Erythroblast (primary cell): ENCODE data around the gene LRP1B.
"Not testable (repeated sequence)": the region's sequence is repeated elsewhere in the genome, so short reads cannot be mapped to it uniquely, and the experiment has no call there.

ENCODE experiments used
- DNase-seq, 2 experiments: peaks; one replicate each; lab custom pipeline; 2025; lab: John Stamatoyannopoulos, UW
- GATA1 ChIP-seq: IDR thresholded peaks from 2 replicates; pipeline ENCODE4 v1.6.1; 2011; ENCODE audit warnings: low read depth, mild to moderate bottlenecking, control low read depth, low read length, moderate library complexity
- POLR2A ChIP-seq: IDR thresholded peaks from 2 replicates; pipeline ENCODE4 v1.6.1; 2011; ENCODE audit warnings: mild to moderate bottlenecking, low read length

LRP1B gene

DNA sequence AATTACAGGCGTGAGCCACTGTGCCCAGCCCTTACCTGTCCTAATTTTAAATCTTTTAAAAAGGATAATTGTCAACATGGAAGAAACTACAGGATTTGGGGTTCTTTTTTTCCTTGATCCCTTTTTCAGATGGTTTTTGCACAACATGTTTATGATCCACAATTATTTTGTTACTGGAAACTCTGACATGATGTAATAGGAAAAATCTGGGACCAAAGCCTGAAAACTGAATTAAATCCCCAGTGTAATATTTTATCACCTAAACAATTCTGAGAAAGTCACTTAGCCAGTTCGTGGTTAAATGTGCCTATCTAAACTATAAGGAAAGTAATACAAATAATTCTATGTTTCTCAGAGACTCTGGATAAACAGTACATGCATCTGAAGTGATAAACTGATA, 1649.7 kb downstream of the LRP1B start:
- no peak for DNase-seq
- no peak for TF ChIP-seq POLR2A
- no peak for TF ChIP-seq GATA1

DNA sequence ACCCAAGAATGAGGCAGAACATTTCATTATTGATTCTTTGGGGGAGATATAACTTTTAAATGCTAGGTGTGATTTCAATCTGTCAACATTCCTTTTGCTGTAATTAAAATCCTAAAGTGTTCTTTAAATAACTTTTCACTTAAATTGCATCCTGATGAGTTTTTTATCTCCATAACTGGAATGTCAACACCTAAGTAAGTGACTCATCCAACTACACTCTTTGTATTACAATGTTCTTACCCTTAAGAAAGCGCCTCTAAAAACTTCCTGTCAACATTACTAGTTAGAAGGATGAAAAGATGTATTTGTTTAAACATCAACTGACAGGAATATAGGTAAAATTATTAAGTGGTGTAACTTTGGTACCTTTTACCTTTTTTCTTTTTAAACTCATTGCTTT, 1657.0 kb downstream of the LRP1B start:
- TF ChIP-seq POLR2A (no peak), GATA1 (no peak)

DNA sequence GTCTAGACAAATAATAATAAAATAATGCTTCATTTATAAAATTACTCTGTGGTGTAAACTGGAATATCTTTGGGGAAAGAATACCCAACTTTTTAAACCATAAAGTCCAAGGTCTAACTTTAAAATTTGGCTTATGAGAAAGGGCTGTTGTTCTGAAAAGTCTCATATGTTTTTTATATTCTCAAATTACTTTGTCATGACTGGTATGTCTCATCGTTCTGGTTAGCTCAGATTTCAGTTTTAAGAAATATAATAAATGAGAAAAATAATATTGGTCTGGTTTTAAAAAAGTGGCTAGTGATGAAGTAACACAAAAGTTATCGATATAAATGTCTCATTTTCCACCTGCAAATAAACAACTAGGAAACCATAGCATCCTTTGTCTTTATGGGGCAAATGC, 1658.1 kb downstream of the LRP1B start:
- TF ChIP-seq GATA1 (no peak), POLR2A (no peak)
- DNase-seq = no peak

More for the DNA sequence above, 1657.0 kb downstream of the LRP1B start:
- no peak for DNase-seq

DNA sequence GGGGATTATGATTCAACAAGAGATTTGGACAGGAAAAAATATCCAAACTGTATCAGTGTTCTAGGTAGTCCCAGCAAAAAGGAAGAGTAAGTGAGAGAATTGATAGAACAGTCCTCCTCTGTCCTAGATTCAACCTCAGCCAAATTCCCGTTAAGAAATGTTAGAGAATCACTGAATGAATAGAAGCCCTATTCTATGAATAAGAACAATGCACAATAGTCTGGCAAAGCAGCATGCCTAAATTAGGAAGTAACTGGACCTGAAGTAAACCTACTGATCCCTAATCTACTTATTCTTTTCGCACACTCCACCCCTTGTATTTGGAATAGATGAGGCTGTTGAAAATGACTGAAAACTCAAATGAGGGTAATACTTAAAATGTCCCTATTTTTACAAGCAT, 1665.5 kb downstream of the LRP1B start:
- DNase-seq = no peak
- TF ChIP-seq GATA1 (no peak), POLR2A (no peak)

DNA sequence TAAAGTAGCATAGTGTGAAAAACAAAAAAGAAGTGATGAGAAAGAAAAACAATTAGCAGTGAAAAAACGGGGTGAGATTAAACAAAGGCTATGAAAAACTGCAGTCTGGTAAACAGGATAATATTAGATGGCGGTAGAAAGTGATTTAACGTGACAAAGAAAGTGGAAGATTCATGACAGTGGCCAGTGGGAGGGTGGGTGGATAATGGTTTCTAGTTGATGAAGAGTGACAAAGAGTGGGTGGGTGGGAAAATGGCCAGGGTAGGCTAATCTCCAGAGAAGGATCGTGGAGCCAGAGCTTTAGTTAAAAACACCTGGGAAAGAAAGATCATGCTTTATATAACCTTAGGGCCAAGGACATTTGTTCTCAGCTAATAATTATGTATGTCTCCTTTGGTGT, 1667.8 kb downstream of the LRP1B start:
- DNase-seq = no peak
- no peak for TF ChIP-seq GATA1
- no peak for TF ChIP-seq POLR2A

DNA sequence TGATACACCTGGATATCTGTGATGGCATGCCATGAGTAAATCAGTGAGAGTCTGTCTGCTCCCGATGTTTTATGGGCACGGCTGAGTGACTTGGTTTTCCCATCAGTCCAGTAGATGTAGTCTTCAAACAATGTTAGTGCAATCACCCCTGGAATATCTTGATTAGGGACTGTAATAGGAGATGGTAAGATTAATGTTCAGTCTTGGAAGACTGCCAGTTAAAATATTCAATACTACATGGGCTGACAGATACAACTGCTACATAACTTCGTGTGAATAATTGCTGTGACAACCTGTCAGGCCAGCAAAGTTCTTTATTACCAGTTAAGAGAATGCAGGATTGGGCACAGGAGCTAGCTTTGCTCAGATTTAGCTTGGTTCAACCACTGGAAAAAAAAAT, 1673.3 kb downstream of the LRP1B start:
- TF ChIP-seq GATA1 (no peak), POLR2A (no peak)
- DNase-seq = no peak

DNA sequence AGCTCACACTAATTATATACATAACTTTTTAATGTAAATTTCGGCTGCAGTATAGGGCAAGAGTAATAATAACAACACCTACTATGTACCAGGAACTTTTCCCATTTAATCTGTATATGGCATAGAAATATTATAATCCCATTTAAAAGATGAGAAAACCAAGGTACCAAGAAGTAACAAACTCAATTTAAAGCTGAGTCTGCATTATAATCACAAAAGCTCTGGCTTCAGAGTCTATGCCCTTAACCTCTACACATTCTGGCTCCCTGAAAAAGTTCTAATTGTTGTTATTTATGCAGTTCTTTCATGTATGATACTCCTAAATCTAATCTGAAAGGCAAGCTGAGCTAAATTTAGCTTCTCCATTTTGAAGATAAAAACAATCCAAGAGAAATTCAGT, 1675.5 kb downstream of the LRP1B start:
- DNase-seq = no peak
- TF ChIP-seq POLR2A = no peak
- no peak for TF ChIP-seq GATA1

DNA sequence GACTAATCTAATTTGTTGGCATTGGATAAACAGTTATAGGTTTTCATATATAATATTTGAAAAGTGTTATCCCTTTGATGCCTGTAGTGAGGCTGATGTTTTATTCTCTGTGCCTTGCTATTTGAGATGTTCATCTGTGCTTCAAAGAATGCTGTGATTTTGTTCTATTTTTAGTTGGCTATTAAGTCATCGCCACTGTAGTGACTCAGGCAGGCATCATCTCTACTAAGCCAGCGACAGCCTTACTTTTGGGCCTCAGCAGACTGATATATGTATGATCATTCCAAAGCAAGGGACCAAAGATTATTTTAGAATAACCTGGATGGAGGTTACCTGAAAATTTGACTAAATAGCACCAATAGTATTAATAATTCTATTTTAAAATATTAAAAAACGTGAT, 1676.1 kb downstream of the LRP1B start:
- TF ChIP-seq GATA1 (no peak), POLR2A (no peak)
- DNase-seq = no peak

DNA sequence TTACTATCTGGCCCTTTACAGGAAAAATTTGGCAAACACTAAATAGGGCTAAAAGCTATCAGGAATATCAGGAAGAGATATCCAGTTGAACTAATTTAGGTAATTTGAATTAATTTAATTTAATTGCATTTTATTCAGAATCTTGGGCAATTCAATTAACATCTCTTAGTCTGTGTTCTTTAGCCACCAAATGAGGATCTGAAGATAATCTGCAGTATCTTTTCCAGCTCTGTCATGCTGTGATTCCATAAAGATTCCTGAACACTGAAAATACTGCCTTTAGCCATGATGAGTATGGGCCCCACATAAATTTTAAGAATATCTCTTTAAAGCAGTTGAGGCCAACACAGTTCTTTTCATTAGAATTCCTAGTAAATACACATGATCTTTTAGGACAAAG, 1679.5 kb downstream of the LRP1B start:
- no peak for TF ChIP-seq POLR2A
- no peak for TF ChIP-seq GATA1

DNA sequence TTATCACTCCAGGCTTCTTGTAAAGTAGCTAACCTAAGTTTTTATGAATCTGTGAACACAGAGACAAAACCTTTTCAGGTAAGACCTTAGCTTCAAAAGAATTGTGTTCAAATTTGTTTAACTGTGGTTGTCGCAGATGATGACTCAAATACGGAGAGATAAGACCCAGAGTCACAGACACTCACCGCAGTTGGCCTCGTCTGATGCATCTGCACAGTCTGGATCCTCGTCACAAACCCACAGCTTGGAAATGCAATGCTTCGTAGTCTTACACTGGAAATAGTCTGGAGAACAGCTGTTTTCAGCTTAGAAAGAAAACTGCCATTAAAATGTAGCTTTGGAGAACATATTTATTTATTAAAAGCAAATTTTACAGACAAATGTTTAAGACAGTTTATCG, 1688.5 kb downstream of the LRP1B start:
- no peak for DNase-seq
- TF ChIP-seq POLR2A = no peak
- TF ChIP-seq GATA1 = no peak

More for the DNA sequence above, 1679.5 kb downstream of the LRP1B start:
- no peak for DNase-seq

DNA sequence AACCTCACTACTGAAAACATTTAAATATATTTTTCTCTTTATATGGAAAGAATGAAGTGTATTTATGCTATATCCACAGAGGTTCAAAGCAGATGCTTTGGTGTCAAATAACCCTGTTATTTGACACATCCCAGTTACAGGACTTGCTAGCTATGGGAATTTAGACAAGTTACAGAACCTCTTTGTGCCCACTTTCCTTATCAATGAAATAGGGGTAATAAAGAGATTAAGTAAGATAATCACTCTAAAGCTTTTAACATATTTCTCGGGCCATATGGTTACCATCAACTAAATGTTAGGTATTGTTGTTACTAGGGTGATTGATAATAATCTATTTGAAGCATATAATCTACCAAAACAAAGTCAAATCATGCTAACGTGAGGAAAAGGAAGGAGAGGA, 1690.0 kb downstream of the LRP1B start:
- no peak for TF ChIP-seq POLR2A
- no peak for TF ChIP-seq GATA1
- DNase-seq = no peak

DNA sequence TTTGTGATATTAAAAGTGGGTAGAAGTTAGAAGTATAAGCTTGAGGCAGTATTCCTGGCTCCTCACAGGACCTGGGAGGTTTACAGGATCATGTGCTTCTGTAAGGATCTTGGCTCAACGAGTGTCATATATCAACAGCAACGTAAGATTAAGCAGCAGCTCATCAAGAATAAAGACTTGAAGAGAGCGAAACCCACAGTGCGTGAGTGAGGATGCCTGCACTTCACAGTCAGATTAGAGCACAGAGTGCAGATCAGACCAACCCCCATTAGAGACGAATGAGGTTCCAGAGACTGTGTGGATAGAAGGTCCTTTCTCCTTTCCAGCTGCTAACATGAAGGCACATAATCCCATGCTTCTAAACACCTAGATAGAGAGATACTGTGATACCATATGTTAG, 1693.9 kb downstream of the LRP1B start:
- TF ChIP-seq POLR2A = no peak
- no peak for TF ChIP-seq GATA1
- DNase-seq = no peak

DNA sequence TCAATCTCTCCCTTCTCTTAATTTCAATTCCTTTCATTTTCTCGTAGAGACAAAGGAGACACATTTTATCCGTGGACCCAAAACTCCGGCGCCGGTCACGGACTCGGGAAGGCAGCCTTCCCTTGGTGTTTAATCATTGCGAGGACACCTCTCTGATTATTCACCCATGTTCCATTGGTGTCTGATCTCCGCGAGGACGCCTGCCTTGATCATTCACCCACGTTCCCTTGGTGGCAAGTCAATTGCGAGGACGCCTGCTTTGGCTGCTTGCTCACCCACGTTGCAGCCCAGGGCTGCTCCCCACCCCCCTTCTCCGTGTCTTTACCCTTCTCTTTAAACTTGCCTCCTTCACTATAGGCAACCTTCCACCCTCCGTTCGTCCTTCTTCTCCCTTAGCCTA, 1703.8 kb downstream of the LRP1B start:
- DNase-seq = not testable (repeated sequence)

DNA sequence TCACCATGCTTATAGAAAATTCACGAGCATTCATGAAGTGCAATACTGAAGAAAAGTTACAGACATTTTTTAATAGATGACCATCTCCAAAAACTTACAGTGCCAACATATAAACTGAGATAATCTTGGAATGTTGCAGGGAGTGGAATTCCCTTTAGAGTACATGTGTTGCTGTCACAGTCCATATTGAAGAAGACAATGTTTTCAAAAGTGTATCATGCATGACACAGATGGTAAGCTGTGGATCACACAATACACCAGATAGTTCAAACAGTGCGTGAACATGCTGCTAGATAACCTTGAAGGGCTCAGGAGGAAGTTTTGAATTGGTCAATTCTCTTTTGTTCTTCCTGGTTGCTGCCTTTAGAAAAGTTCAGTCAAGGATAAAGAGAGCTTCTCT, 1706.3 kb downstream of the LRP1B start:
- no peak for TF ChIP-seq POLR2A
- no peak for TF ChIP-seq GATA1
- DNase-seq = no peak

DNA sequence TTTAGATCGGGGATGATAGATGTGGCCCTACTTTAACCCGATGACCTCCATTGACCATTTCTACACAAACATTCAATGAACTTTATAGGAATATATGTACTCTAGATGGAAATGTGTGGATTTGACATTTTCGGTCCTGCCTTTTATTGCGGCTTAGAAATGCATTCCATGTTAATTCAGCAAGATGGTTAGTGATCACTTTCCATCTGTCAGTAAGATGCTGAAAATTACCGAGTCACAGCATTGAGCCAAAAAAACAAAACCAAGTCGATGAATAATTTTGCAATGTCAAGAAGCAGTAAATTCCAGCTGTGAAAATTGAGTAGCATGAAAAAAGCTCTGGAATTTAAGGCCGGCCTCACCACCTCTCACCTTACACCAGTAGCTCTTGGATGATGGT, 1708.1 kb downstream of the LRP1B start:
- DNase-seq = no peak
- TF ChIP-seq GATA1 (no peak), POLR2A (no peak)

DNA sequence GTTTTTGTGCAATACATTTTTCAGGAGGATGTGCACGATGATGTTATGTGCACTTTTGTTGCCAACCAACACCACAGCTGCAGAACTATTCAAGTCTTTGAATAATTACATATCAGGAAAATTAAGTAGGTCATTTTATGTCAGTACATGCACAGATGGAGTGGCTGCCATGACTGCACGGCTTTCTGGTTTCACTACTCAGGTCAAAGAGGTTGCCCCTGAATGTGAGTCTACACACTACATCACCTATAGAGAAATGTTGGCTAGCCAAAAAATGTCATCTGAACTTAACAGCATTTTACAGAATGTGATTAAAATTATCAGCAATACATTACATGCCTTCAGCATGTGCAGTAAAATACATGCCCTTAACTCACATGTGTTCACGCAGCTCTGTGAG, 1713.3 kb downstream of the LRP1B start:
- TF ChIP-seq POLR2A = no peak
- TF ChIP-seq GATA1 = no peak

More for the DNA sequence above, 1713.3 kb downstream of the LRP1B start:
- no peak for DNase-seq
